HCT116 (cell line): ENCODE measurements around the gene SEMA4D. TPM values are rescaled to one million over a fixed set of nuclear protein-coding genes. Genes with fewer than 3 reads are reported as not detected.

ENCODE experiments used
- ATAC-seq: fragments of 200-7000 bp; cut with Tn5 transposase; 2 replicates; pipeline ENCODE4 v1.9.1; 2020; ENCODE audit warnings: mild to moderate bottlenecking, moderate library complexity
- BruUV-seq: library from RNA; stranded (reverse); fragments of 400-500 nt; replicated peaks from 2 replicates; lab custom pipeline; 2021; lab: Mats Ljungman, UMichigan
- CTCF ChIA-PET: fragments of 300-600 bp; sonication (Branson Sonifier 250); formaldehyde crosslinking; loops from one replicate; lab custom pipeline; 2021; ENCODE audit warnings: antibody characterized with exemption; lab: Charles Lee
- POLR2A ChIA-PET: fragments of 300-600, 350-600 bp; sonication (Branson Sonifier 250); formaldehyde crosslinking; loops from one replicate; lab custom pipeline; 2021; ENCODE audit warnings: antibody characterized with exemption; lab: Charles Lee
- RAD21 ChIA-PET, 2 experiments: fragments of 300-600 bp; sonication (Branson Sonifier 250); formaldehyde crosslinking; loops; one replicate each; lab custom pipeline; 2023; ENCODE audit warnings: low total read pairs in 2 of 2; ENCODE audit not compliant: uncharacterized antibody in 2 of 2, unreplicated experiment in 2 of 2, low non-redundant PET in 1 of 2; lab: Charles Lee
- DNase-seq: peaks from one replicate; pipeline ENCODE4 v3.0.0-alpha.2; 2010; ENCODE audit warnings: low read depth, low spot score
- H2AFZ ChIP-seq: fragments of 200-600 bp; shearing (Covaris generic), sonication (generic); 2 replicates; pipeline ENCODE4 v1.6.1; 2017; ENCODE audit warnings: low read depth, mixed run types, mixed read lengths, antibody characterized with exemption, low read length; ENCODE audit not compliant: poor library complexity, severe bottlenecking
- H3K27ac ChIP-seq: 2 replicates; pipeline ENCODE4 v1.5.1; 2012; ENCODE audit warnings: low read depth, low read length
- H3K27me3 ChIP-seq: fragments of 200-600 bp; sonication (generic); 2 replicates; pipeline ENCODE4 v1.6.1; 2016; ENCODE audit warnings: mixed run types, low read length, mixed read lengths; ENCODE audit not compliant: insufficient read depth
- H3K36me3 ChIP-seq, 2 experiments: fragments of 200-500 bp in 1 of 2; fragments of 200-600 bp in 1 of 2; sonication (Bioruptor generic) in 1 of 2; sonication (generic) in 1 of 2; 2 replicates each; pipeline versions ENCODE4 v1.5.1 to v1.6.1; 2014 to 2016; ENCODE audit warnings: low read length in 2 of 2, inconsistent platforms in 1 of 2, mixed read lengths in 1 of 2, mixed run types in 1 of 2; ENCODE audit not compliant: insufficient read depth in 2 of 2, control insufficient read depth in 1 of 2
- H3K4me1 ChIP-seq, 2 experiments: fragments of 200-600 bp in 1 of 2; sonication (generic) in 1 of 2; 2 replicates each; pipeline versions ENCODE4 v1.5.1 to v1.6.1; 2012 to 2017; ENCODE audit warnings: low read length in 2 of 2, inconsistent platforms in 1 of 2, mild to moderate bottlenecking in 1 of 2, mixed read lengths in 1 of 2, mixed run types in 1 of 2, moderate library complexity in 1 of 2; ENCODE audit not compliant: insufficient read depth in 2 of 2, control insufficient read depth in 1 of 2
- H3K4me2 ChIP-seq: fragments of 200-600 bp; sonication (generic); 2 replicates; pipeline ENCODE4 v1.6.1; 2017; ENCODE audit warnings: mixed run types, low read length, mixed read lengths
- H3K4me3 ChIP-seq, 2 experiments: fragments of 200-600 bp in 1 of 2; sonication (generic) in 1 of 2; replicated peaks in 1 of 2; 2 replicates each; pipeline ENCODE4 v1.5.1; 2011 to 2016; ENCODE audit warnings: low read length in 2 of 2, control low read depth in 1 of 2, low read depth in 1 of 2, mild to moderate bottlenecking in 1 of 2, mixed read lengths in 1 of 2, mixed run types in 1 of 2
- H3K79me2 ChIP-seq: fragments of 200-600 bp; sonication (generic); 2 replicates; pipeline ENCODE4 v1.6.1; 2017; ENCODE audit warnings: mild to moderate bottlenecking, mixed run types, low read length, moderate library complexity, mixed read lengths; ENCODE audit not compliant: insufficient read depth
- H3K9ac ChIP-seq: fragments of 200-600 bp; sonication (generic); 2 replicates; pipeline ENCODE4 v1.6.1; 2016; ENCODE audit warnings: low read length, mixed read lengths
- H3K9me2 ChIP-seq: fragments of 200-600 bp; sonication (generic), shearing (Covaris generic); 2 replicates; pipeline ENCODE4 v1.6.1; 2017; ENCODE audit warnings: mixed run types, mild to moderate bottlenecking, moderate library complexity; ENCODE audit not compliant: insufficient read depth
- H3K9me3 ChIP-seq, 2 experiments: fragments of 200-500 bp in 1 of 2; fragments of 200-600 bp in 1 of 2; sonication (Bioruptor generic) in 1 of 2; sonication (generic) in 1 of 2; 2 replicates each; pipeline ENCODE4 v1.6.1; 2014 to 2017; ENCODE audit warnings: low read length in 2 of 2, mixed read lengths in 2 of 2, inconsistent platforms in 1 of 2, low read depth in 1 of 2, mild to moderate bottlenecking in 1 of 2, mixed run types in 1 of 2, moderate library complexity in 1 of 2; ENCODE audit not compliant: control insufficient read depth in 1 of 2, insufficient read depth in 1 of 2
- H4K20me1 ChIP-seq: fragments of 200-600 bp; sonication (generic), shearing (Covaris generic); 2 replicates; pipeline ENCODE4 v1.6.1; 2017; ENCODE audit warnings: mixed run types, mild to moderate bottlenecking, moderate library complexity; ENCODE audit not compliant: insufficient read depth
- ATF3 ChIP-seq: IDR thresholded peaks from 2 replicates; pipeline ENCODE4 v1.6.1; 2012
- CBX3 ChIP-seq: IDR thresholded peaks from 2 replicates; pipeline ENCODE4 v1.6.1; 2012; ENCODE audit warnings: low read depth
- CEBPB ChIP-seq: IDR thresholded peaks from 2 replicates; pipeline ENCODE4 v1.6.1; 2012; ENCODE audit warnings: low read depth
- EGR1 ChIP-seq: IDR thresholded peaks from 2 replicates; pipeline ENCODE4 v1.6.1; 2012; ENCODE audit warnings: low read depth
- ELF1 ChIP-seq: IDR thresholded peaks from 2 replicates; pipeline ENCODE4 v1.6.1; 2012; ENCODE audit warnings: low read depth, borderline replicate concordance
- EZH2 ChIP-seq: fragments of 200-600 bp; sonication (generic); IDR thresholded peaks from 2 replicates; pipeline ENCODE4 v1.6.1; 2017; ENCODE audit warnings: antibody characterized with exemption, mixed run types
- EZH2phosphoT487 ChIP-seq: fragments of 200-600 bp; IDR thresholded peaks from 2 replicates; pipeline ENCODE4 v1.6.1; 2018; ENCODE audit warnings: antibody characterized with exemption, borderline replicate concordance
- FOSL1 ChIP-seq: IDR thresholded peaks from 2 replicates; pipeline ENCODE4 v1.6.1; 2012; ENCODE audit warnings: low read depth
- MAX ChIP-seq: IDR thresholded peaks from 2 replicates; pipeline ENCODE4 v1.6.1; 2012
- POLR2A ChIP-seq: IDR thresholded peaks from 2 replicates; pipeline ENCODE4 v1.7.0; 2011; ENCODE audit warnings: borderline replicate concordance; ENCODE audit not compliant: insufficient read depth, insufficient read length; ENCODE audit errors: extremely low read depth
- RAD21 ChIP-seq: IDR thresholded peaks from 2 replicates; pipeline ENCODE4 v1.6.1; 2012; ENCODE audit warnings: low read depth, mild to moderate bottlenecking
- REST ChIP-seq: IDR thresholded peaks from 2 replicates; pipeline ENCODE4 v1.6.1; 2012; ENCODE audit warnings: low read depth
- SIN3A ChIP-seq: IDR thresholded peaks from 2 replicates; pipeline ENCODE4 v1.6.1; 2012; ENCODE audit warnings: low read depth
- SP1 ChIP-seq: IDR thresholded peaks from 2 replicates; pipeline ENCODE4 v1.6.1; 2012; ENCODE audit warnings: low read depth
- TCF7L2 ChIP-seq: IDR thresholded peaks from 2 replicates; pipeline ENCODE4 v1.7.0; 2011; ENCODE audit warnings: borderline replicate concordance, inconsistent platforms; ENCODE audit not compliant: insufficient read depth, insufficient read length; ENCODE audit errors: extremely low read depth
- YY1 ChIP-seq: IDR thresholded peaks from 2 replicates; pipeline ENCODE4 v1.6.1; 2011; ENCODE audit warnings: low read length, low read depth, moderate library complexity, mild to moderate bottlenecking; ENCODE audit not compliant: insufficient replicate concordance; ENCODE audit errors: extremely low read depth
- ZFX ChIP-seq: fragments of 450-650 bp; IDR thresholded peaks from 2 replicates; pipeline ENCODE4 v1.6.1; 2017
- ZNF274 ChIP-seq: fragments of 200-500 bp; sonication (Bioruptor generic); IDR thresholded peaks from 2 replicates; pipeline ENCODE4 v1.6.1; 2014; ENCODE audit warnings: mild to moderate bottlenecking, low read depth, low read length, inconsistent platforms
- intact Hi-C: fragments of 100-400 bp; cut with micrococcal nuclease; formaldehyde crosslinking; loops from 2 replicates; pipeline ENCODE4 v1.10.0; 2022
- total RNA-seq: library from RNA; stranded (reverse); gene quantifications from one replicate; pipeline ENCODE4 v1.2.1, GENCODE V29; 2021; ENCODE audit not compliant: unreplicated experiment
- TF ChIP-seq, protein P1 (sequence below): IDR thresholded peaks from 2 replicates; pipeline ENCODE4 v1.6.1; 2011; ENCODE audit warnings: mild to moderate bottlenecking, low read length, moderate library complexity; ENCODE audit not compliant: insufficient replicate concordance; ENCODE audit errors: extremely low read depth
- TF ChIP-seq, protein P2 (sequence below), 3 experiments: fragments of 200-600 bp in 1 of 3; sonication (generic) in 1 of 3; IDR thresholded peaks in 2 of 3; conservative IDR thresholded peaks in 1 of 3; 2 replicates each; pipeline ENCODE4 v1.5.1; 2012 to 2017; ENCODE audit warnings: low read depth in 2 of 3, low read length in 2 of 3, antibody characterized with exemption in 1 of 3, borderline replicate concordance in 1 of 3, control low read depth in 1 of 3, mild to moderate bottlenecking in 1 of 3, mixed read lengths in 1 of 3, mixed run types in 1 of 3, moderate library complexity in 1 of 3; ENCODE audit not compliant: insufficient read depth in 1 of 3

Gene SEMA4D
- total RNA-seq, 1 experiment from 2014 or later = 32.0 TPM

- intact Hi-C loops = no loop called here
- no peaks in the 10 kb centered on the region for H3K27me3 ChIP-seq
Observed at GRCh38 chr9:89377411-89377810, 120.5 kb downstream of the SEMA4D start.

More at GRCh38 chr9:89377411-89377810, 120.5 kb downstream of the SEMA4D start:
- Histone ChIP-seq H3K27ac (no peak overlapping the region), H2AFZ (no peak overlapping the region), H3K36me3 (peaks cover 0 to 3% of the 10 kb centered on the region in 2 experiments; a peak in 2 of 4 replicates), H3K9ac (no peak overlapping the region), H3K9me2 (no peaks in the 10 kb centered on the region), H3K4me2 (no peak overlapping the region), H3K4me1 (no peaks in the 10 kb centered on the region), H3K9me3 (no peaks in the 10 kb centered on the region), H3K79me2 (no peaks in the 10 kb centered on the region), H4K20me1 (no peaks in the 10 kb centered on the region), H3K4me3 (no peak overlapping the region)
- ChIA-PET POLR2A (no interaction called here), RAD21 (no interaction called here), CTCF (no interaction called here)
- no peak for ATAC-seq
- TF ChIP-seq EZH2phosphoT487 (no peak), EGR1 (no peak), TCF7L2 (no peak), MAX (no peak), SP1 (no peak), CEBPB (no peak), REST (no peak), RAD21 (no peak), ATF3 (no peak), POLR2A (no peak), SIN3A (no peak), CBX3 (no peak), ELF1 (no peak), EZH2 (no peak), FOSL1 (no peak), YY1 (no peak), ZFX (no peak), ZNF274 (no peak)
- TF ChIP-seq, protein P1, sequence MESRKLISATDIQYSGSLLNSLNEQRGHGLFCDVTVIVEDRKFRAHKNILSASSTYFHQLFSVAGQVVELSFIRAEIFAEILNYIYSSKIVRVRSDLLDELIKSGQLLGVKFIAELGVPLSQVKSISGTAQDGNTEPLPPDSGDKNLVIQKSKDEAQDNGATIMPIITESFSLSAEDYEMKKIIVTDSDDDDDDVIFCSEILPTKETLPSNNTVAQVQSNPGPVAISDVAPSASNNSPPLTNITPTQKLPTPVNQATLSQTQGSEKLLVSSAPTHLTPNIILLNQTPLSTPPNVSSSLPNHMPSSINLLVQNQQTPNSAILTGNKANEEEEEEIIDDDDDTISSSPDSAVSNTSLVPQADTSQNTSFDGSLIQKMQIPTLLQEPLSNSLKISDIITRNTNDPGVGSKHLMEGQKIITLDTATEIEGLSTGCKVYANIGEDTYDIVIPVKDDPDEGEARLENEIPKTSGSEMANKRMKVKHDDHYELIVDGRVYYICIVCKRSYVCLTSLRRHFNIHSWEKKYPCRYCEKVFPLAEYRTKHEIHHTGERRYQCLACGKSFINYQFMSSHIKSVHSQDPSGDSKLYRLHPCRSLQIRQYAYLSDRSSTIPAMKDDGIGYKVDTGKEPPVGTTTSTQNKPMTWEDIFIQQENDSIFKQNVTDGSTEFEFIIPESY = no peak
- TF ChIP-seq, protein P2, sequence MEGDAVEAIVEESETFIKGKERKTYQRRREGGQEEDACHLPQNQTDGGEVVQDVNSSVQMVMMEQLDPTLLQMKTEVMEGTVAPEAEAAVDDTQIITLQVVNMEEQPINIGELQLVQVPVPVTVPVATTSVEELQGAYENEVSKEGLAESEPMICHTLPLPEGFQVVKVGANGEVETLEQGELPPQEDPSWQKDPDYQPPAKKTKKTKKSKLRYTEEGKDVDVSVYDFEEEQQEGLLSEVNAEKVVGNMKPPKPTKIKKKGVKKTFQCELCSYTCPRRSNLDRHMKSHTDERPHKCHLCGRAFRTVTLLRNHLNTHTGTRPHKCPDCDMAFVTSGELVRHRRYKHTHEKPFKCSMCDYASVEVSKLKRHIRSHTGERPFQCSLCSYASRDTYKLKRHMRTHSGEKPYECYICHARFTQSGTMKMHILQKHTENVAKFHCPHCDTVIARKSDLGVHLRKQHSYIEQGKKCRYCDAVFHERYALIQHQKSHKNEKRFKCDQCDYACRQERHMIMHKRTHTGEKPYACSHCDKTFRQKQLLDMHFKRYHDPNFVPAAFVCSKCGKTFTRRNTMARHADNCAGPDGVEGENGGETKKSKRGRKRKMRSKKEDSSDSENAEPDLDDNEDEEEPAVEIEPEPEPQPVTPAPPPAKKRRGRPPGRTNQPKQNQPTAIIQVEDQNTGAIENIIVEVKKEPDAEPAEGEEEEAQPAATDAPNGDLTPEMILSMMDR (IDR thresholded peaks at IDR 0.05 in 2 of 3, conservative IDR thresholded peaks at IDR 0.05 in 1 of 3; ENCODE audit: borderline replicate concordance in 1 of 3, insufficient read depth in 1 of 3, low read depth in 2 of 3, low read length in 2 of 3) = no peak
- no TSS peak for BruUV-seq
- no peak for DNase-seq
